IMR-90 (cell line): Measurements from ENCODE around the gene INPP5D.

Experiments
- BHLHE40 ChIP-seq: fragments of 150-350 bp; IDR thresholded peaks from 2 replicates; pipeline ENCODE4 v1.6.1; 2016; ENCODE audit warnings: mild to moderate bottlenecking, low read depth, low read length
- ELK1 ChIP-seq: fragments of 150-350 bp; IDR thresholded peaks from 2 replicates; pipeline ENCODE4 v1.6.1; 2016; ENCODE audit warnings: low read depth, mild to moderate bottlenecking, low read length, moderate library complexity, borderline replicate concordance
- FOS ChIP-seq: fragments of 150-350 bp; IDR thresholded peaks from 2 replicates; pipeline ENCODE4 v1.6.1; 2016; ENCODE audit warnings: low read depth, low read length
- MAZ ChIP-seq: IDR thresholded peaks from 2 replicates; pipeline ENCODE4 v1.6.1; 2012; ENCODE audit warnings: low read depth, mild to moderate bottlenecking, low read length, improper control_type of control experiment, moderate library complexity, borderline replicate concordance
- MXI1 ChIP-seq: IDR thresholded peaks from 2 replicates; pipeline ENCODE4 v1.6.1; 2012; ENCODE audit warnings: low read depth, mild to moderate bottlenecking, low read length, moderate library complexity, borderline replicate concordance
- NFE2L2 ChIP-seq: fragments of 150-350 bp; IDR thresholded peaks from 2 replicates; pipeline ENCODE4 v1.6.1; 2016; ENCODE audit warnings: low read depth, mild to moderate bottlenecking, low read length
- POLR2A ChIP-seq: IDR thresholded peaks from 2 replicates; pipeline ENCODE4 v1.6.1; 2012; ENCODE audit warnings: mild to moderate bottlenecking, low read depth, low read length
- RAD21 ChIP-seq: IDR thresholded peaks from 2 replicates; pipeline ENCODE4 v1.6.1; 2012; ENCODE audit warnings: low read length, improper control_type of control experiment
- RCOR1 ChIP-seq: IDR thresholded peaks from 2 replicates; pipeline ENCODE4 v1.6.1; 2012; ENCODE audit warnings: mild to moderate bottlenecking, low read length, improper control_type of control experiment; ENCODE audit not compliant: insufficient replicate concordance
- RFX5 ChIP-seq: IDR thresholded peaks from 2 replicates; pipeline ENCODE4 v1.8.0; 2012; ENCODE audit warnings: low read depth, mild to moderate bottlenecking, low read length, moderate library complexity
- USF2 ChIP-seq: fragments of 150-350 bp; IDR thresholded peaks from 2 replicates; pipeline ENCODE4 v1.6.1; 2017; ENCODE audit warnings: mild to moderate bottlenecking, antibody characterized with exemption, low read length, low read depth
- TF ChIP-seq, protein P1 (sequence below): conservative IDR thresholded peaks from 2 replicates; pipeline ENCODE4 v1.5.1; 2012; ENCODE audit warnings: mild to moderate bottlenecking, low read depth, low read length, improper control_type of control experiment

GRCh38 chr2:233101141-233101540 lies 41.0 kb downstream of the INPP5D start:
- TF ChIP-seq RFX5, result no peak
- TF ChIP-seq MXI1, result no peak
- TF ChIP-seq, protein P1, sequence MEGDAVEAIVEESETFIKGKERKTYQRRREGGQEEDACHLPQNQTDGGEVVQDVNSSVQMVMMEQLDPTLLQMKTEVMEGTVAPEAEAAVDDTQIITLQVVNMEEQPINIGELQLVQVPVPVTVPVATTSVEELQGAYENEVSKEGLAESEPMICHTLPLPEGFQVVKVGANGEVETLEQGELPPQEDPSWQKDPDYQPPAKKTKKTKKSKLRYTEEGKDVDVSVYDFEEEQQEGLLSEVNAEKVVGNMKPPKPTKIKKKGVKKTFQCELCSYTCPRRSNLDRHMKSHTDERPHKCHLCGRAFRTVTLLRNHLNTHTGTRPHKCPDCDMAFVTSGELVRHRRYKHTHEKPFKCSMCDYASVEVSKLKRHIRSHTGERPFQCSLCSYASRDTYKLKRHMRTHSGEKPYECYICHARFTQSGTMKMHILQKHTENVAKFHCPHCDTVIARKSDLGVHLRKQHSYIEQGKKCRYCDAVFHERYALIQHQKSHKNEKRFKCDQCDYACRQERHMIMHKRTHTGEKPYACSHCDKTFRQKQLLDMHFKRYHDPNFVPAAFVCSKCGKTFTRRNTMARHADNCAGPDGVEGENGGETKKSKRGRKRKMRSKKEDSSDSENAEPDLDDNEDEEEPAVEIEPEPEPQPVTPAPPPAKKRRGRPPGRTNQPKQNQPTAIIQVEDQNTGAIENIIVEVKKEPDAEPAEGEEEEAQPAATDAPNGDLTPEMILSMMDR, result no peak
- TF ChIP-seq POLR2A, result no peak
- TF ChIP-seq BHLHE40, result no peak
- TF ChIP-seq USF2, result no peak
- no peak for TF ChIP-seq ELK1
- no peak for TF ChIP-seq RAD21
- TF ChIP-seq FOS, result no peak
- no peak for TF ChIP-seq RCOR1
- TF ChIP-seq MAZ, result no peak
- no peak for TF ChIP-seq NFE2L2
